Parathyroid adenoma (tissue), 2 donors: ENCODE data around the gene SDK2.

Experiments used
- H2AFZ ChIP-seq: fragments of 300-600 bp; sonication (generic); one replicate; pipeline ENCODE4 v1.7.0; 2017; ENCODE audit warnings: antibody characterized with exemption, mild to moderate bottlenecking
- H3K27ac ChIP-seq: fragments of 300-600 bp; sonication (generic); one replicate; pipeline ENCODE4 v1.7.0; 2017
- H3K27me3 ChIP-seq: fragments of 300-600 bp; sonication (generic); one replicate; pipeline ENCODE4 v1.7.0; 2017; ENCODE audit warnings: low read length; ENCODE audit not compliant: control insufficient read depth, insufficient read depth
- H3K36me3 ChIP-seq: fragments of 300-600 bp; sonication (generic); one replicate; pipeline ENCODE4 v1.7.0; 2017; ENCODE audit warnings: low read length; ENCODE audit not compliant: control insufficient read depth, insufficient read depth
- H3K4me1 ChIP-seq: fragments of 300-600 bp; sonication (generic); one replicate; pipeline ENCODE4 v1.7.0; 2017; ENCODE audit warnings: control low read depth
- H3K4me2 ChIP-seq: fragments of 300-600 bp; sonication (generic); one replicate; pipeline ENCODE4 v1.7.0; 2017; ENCODE audit warnings: low read length
- H3K4me3 ChIP-seq: fragments of 300-600 bp; sonication (generic); one replicate; pipeline ENCODE4 v1.7.0; 2017; ENCODE audit warnings: low read depth, low read length
- H3K79me2 ChIP-seq: fragments of 300-600 bp; sonication (generic); one replicate; pipeline ENCODE4 v1.7.0; 2017; ENCODE audit warnings: control low read depth
- H3K9ac ChIP-seq: fragments of 300-600 bp; sonication (generic); one replicate; pipeline ENCODE4 v1.7.0; 2017; ENCODE audit warnings: mild to moderate bottlenecking
- H3K9me3 ChIP-seq: fragments of 300-600 bp; sonication (generic); one replicate; pipeline ENCODE4 v1.7.0; 2017; ENCODE audit warnings: low read length; ENCODE audit not compliant: control insufficient read depth
- TF ChIP-seq, protein P1 (sequence below): fragments of 300-600 bp; sonication (generic); IDR thresholded peaks from one replicate; pipeline ENCODE4 v1.7.0; 2017; ENCODE audit warnings: antibody characterized with exemption, mild to moderate bottlenecking
- donor health status: primary hyperparathyroidism.

Gene SDK2

DNA sequence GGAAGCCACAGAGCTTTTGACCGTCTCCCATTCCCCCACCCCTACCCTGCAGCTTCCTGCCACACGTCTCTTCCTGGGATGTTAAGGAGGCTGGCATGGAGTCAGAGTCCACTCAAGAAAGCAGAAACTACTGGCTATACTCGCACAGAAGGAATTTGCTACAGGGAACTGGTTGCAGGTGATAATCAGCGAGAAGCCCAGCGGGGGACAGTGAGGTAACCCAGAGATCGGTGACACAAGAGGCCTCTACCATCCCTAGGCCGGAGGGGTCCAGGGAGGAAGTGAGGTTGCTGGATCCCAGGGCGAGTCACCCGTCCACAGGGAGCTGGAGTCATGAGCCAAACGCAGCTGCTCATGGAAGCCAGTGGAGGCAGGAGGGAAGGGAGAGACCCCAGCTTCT lies 93.7 kb downstream of the SDK2 start:
- H3K27ac ChIP-seq, result no peak overlapping the region

DNA sequence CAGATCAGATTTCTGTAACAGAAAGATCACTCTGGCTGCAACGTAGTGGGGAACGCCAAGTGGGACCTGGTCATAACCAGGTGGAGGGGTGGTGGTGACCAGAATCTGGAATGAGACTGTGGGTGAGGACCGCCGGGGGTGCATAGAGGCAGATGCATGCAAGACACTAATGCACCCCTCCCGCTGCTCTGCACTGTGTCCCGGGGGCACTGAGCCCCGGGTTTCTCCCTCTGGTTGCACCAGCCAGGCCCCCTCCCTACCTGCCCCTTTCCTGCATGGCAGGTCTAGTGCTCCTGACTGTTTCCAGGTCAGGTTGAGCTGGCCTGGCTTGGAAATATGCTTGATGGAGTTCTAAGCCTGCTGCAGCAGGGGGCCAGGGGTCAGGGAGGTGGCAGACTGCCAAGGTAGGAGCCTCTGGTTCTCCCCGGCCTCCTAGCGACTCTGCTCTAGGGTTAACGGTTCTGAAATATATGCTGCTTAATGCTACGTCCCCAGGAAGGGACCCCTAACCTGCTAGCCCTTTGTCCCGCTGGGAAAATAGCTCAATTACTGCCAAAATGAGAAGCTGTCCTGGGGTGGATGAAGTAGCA lies 94.3 kb downstream of the SDK2 start:
- no peaks in the 10 kb centered on the region for H3K27me3 ChIP-seq
- H2AFZ ChIP-seq, result no peak overlapping the region
- TF ChIP-seq, protein P1, sequence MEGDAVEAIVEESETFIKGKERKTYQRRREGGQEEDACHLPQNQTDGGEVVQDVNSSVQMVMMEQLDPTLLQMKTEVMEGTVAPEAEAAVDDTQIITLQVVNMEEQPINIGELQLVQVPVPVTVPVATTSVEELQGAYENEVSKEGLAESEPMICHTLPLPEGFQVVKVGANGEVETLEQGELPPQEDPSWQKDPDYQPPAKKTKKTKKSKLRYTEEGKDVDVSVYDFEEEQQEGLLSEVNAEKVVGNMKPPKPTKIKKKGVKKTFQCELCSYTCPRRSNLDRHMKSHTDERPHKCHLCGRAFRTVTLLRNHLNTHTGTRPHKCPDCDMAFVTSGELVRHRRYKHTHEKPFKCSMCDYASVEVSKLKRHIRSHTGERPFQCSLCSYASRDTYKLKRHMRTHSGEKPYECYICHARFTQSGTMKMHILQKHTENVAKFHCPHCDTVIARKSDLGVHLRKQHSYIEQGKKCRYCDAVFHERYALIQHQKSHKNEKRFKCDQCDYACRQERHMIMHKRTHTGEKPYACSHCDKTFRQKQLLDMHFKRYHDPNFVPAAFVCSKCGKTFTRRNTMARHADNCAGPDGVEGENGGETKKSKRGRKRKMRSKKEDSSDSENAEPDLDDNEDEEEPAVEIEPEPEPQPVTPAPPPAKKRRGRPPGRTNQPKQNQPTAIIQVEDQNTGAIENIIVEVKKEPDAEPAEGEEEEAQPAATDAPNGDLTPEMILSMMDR, result no peak
- H3K4me2 ChIP-seq, result no peak overlapping the region
- H3K79me2 ChIP-seq, result no peaks in the 10 kb centered on the region
- H3K36me3 ChIP-seq, result no peaks in the 10 kb centered on the region
- no peaks in the 10 kb centered on the region for H3K4me1 ChIP-seq
- H3K4me3 ChIP-seq, result no peak overlapping the region
- H3K27ac ChIP-seq, result no peak overlapping the region
- H3K9me3 ChIP-seq, result no peaks in the 10 kb centered on the region
- H3K9ac ChIP-seq, result no peak overlapping the region

More for the DNA sequence above, 93.7 kb downstream of the SDK2 start:
- Histone ChIP-seq H3K79me2 (no peaks in the 10 kb centered on the region), H3K4me3 (no peak overlapping the region), H3K36me3 (no peaks in the 10 kb centered on the region), H3K4me1 (no peaks in the 10 kb centered on the region), H3K9ac (no peak overlapping the region), H3K27me3 (no peaks in the 10 kb centered on the region), H2AFZ (no peak overlapping the region), H3K4me2 (no peak overlapping the region), H3K9me3 (no peaks in the 10 kb centered on the region)
- TF ChIP-seq, protein P1, result no peak

DNA sequence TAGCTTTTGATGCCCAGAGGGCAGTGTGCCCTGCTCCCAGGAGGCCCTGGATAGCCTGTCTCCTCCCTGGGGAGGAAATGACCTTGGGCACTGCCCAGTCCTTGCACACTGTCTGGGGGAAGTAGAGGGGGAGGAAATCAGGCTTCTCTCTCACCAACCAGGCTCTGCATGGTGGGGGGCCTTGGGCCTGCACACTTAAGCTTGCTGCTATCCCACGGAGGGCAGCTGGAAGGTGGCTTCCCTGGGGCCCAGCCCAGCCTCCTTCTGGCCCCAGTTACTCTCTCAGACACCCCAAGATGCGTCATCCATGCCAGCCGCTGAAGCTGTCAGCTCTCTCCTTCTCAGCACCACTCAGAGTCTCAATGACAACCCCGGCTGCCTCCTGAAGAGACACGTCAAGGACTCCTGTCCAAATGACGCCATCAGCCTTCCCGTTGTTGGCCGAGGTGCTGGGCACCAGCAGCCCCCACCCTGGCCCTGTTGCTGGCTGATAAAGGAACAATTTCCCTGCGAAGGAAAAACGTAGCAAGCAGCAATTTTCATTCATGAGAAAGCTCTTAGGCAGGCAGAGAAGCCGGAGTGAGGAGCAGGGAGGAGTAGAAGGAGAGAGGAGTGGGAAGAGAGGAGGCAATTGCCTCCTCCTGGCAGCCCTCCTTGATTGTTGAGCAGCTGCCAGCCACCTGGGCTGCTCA lies 95.5 kb downstream of the SDK2 start:
- Histone ChIP-seq H3K4me3 (no peak overlapping the region), H2AFZ (no peak overlapping the region), H3K4me1 (no peaks in the 10 kb centered on the region), H3K9me3 (no peaks in the 10 kb centered on the region), H3K36me3 (no peaks in the 10 kb centered on the region), H3K27me3 (no peaks in the 10 kb centered on the region), H3K79me2 (no peaks in the 10 kb centered on the region), H3K9ac (no peak overlapping the region), H3K27ac (no peak overlapping the region), H3K4me2 (no peak overlapping the region)
- TF ChIP-seq, protein P1, result no peak

DNA sequence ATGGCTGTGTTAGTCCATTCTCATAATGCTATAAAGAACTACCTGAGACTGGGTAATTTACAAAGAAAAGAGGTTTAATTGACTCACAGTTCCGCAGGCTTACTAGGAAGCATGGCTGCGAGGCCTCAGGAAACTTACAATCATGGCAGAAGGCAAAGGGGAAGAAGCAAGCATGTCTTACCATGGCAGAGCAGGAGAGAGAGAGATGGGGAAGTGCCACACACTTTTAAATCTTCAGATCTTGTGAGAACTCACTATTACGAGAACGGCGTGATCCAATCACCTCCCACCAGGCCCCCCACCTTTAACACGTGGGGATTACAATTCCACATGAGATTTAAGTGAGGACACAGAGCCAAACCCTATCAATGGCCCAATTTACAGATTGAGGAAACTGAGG lies 96.5 kb downstream of the SDK2 start:
- TF ChIP-seq, protein P1, result no peak
- Histone ChIP-seq H3K4me3 (no peak overlapping the region), H3K36me3 (no peaks in the 10 kb centered on the region), H3K4me1 (no peaks in the 10 kb centered on the region), H2AFZ (no peak overlapping the region), H3K9me3 (no peaks in the 10 kb centered on the region), H3K79me2 (no peaks in the 10 kb centered on the region), H3K4me2 (no peak overlapping the region), H3K27ac (no peak overlapping the region), H3K9ac (no peak overlapping the region), H3K27me3 (no peaks in the 10 kb centered on the region)
